ENCODE measurements around the gene MSRB1.
A peak's percentile ranks its signal among the peaks of the same experiment; 100 is the strongest.
"Not testable (repeated sequence)": the region's sequence is repeated elsewhere in the genome, so short reads cannot be mapped to it uniquely, and the experiment has no call there.

MSRB1 gene

DNA sequence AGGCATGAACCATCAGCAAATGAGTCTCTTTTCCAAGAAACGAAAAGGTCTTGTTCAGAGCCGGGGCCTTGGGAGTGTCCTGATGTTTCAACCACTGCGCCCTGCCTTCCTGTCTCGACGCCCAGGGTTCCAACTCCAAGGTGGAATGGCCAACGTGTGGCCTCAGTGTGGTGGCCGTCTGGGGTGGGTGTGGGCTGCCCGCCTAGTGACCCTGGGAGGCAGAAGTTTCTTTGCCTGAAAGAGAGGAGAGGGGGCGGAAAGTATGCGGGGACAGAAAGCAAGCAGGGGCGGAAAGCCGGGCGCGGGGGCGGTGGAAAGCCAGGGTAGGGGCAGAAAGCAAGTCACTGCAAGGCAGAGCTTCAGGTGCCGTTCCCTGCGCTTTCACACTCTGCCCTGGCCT, 4.1 kb downstream of the MSRB1 start:
- no peak for DNase-seq (ENCODE audit: low spot score)

DNA sequence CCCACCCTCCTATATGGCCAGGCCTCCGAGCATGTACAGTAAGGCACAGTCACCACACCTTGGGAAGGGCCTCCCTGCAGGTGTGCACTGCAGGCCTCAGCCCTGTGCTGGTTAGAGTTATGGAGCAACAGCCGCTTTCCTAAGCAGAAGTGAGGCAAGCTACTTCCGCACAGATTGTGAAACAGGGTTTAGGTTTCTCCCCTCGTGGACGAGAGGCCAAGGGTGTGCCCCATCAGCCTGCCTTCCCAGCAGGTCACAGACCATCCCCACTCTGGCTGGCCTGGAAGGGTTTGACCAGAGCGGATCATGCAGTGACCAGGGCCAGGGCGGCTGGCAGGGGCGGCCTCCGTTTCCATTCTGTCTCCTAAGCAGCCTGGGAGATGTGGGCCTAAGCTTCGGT, 4.7 kb downstream of the MSRB1 start:
- no peak for DNase-seq (ENCODE audit: low spot score)

DNA sequence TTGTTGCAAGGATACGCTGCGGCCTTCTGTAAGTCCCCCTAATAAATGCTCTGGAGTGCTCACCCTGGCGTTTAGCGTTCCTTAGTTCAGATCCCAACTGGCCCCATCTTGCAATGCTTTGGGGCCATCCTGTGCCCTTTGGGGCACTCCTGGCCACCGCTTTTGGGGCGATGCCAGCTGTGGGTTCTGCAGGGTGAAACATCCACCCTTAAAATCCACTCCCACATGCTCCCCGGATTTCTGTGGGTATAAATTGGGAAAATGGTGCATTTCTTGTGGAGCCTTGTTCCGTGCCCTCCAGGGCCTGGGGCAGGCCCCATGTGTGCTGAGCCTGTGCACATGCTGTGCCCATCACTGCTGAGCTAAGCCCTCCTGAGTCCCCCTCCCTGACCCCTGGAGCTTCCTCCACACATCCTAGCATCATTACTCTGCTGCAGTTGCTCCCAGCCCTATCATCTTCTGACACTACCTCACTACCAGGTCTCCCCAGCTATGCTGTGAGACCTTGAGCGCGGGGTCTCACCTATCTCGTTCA, 6.0 kb downstream of the MSRB1 start:
- no peak for DNase-seq (ENCODE audit: low spot score)

DNA sequence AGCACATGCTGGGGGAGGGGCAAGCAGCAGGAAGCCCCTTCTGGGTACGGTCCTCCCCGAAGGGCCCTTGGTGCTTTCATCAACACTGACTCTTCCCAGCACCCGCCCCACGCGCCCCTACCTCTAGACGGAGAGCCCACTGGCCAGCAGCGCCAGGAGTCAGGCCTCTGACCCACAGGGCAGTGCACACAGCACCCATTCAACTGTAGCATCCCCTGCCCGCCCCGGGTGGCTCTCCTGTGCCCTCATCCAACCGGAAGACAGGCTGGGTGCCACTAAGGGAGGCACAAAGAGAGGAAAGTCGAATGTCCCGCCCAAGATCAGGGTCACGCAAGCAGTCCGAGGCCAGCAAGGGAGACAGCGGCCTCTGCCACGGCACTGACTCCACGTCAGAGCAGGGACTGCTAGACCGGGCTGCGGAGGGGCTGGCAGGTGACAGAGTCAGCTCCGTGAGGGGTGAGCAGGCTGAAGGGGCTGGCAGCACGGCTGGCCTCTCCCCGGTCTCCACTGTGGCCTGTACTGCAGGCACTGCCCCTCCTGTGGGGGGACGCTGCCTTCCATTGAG, 9.8 kb downstream of the MSRB1 start:
- no peak for DNase-seq (ENCODE audit: low spot score)

DNA sequence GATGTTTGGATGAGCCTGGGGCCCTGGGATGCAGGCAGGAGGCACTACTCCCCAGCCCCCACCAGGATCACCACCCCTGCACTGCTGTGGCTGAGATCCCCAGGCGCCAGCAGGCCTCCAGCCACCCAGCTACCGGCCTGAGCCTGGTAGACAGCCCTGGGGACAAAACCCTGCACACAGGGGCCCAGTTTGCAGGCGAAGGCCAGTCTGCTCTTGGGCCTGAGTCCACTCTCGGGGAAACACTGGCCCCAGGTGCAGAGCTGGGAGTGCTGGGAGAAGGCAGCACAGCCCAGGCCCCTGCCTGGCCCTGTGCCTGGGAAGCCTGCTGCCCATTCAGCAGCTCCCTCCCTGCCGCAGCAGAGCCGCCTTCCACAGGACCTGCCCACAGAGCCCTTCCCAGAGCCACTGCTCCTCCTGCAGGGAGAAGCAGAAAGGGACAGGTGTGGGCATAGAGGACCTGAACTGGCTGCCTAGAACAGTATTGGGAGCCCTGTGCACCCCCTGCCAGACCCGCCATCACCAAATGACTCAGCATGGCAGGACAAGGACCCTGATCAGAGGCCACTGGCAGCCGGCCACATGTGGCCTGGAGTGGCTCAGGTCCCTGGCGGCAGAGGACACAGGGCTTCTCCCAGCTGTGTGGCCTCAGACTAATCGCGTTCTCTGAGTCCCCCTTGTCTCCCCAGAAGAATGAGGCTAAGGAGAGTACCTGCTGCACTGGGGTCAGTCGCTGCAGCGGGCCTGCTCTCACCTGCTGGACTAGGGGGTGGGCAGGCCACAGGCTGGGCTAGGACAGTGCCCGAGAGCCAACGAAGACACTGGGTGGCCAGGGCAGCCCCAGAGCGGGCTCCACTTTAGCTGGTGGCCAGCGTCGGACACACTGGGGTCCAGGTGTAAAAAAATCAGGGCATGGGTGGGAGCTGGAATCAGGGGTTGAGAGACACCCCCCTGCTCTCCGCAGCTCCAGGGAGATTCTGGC, 10.7 kb downstream of the MSRB1 start:
- DNase-seq (ENCODE audit: low spot score) = no peak

DNA sequence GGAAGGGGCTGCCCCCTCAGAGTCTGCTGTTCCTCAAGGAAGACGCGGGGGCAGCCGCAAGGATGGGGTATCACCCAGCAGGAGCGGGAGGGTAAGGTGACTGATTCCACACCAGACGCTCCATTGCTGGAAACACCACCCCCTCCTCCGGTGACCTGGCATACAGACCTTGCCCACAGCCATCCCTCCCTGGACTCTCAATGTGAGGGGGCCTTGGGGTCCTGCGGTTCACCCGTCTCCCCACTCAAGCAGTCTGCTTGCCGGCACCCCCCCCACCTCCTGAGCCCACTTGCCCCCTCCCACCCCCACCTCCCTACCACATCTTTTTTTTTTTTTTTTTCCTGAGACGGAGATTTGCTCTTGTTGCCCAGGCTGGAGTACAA, 12.7 kb downstream of the MSRB1 start:
- no peak for DNase-seq (ENCODE audit: low spot score)

DNA sequence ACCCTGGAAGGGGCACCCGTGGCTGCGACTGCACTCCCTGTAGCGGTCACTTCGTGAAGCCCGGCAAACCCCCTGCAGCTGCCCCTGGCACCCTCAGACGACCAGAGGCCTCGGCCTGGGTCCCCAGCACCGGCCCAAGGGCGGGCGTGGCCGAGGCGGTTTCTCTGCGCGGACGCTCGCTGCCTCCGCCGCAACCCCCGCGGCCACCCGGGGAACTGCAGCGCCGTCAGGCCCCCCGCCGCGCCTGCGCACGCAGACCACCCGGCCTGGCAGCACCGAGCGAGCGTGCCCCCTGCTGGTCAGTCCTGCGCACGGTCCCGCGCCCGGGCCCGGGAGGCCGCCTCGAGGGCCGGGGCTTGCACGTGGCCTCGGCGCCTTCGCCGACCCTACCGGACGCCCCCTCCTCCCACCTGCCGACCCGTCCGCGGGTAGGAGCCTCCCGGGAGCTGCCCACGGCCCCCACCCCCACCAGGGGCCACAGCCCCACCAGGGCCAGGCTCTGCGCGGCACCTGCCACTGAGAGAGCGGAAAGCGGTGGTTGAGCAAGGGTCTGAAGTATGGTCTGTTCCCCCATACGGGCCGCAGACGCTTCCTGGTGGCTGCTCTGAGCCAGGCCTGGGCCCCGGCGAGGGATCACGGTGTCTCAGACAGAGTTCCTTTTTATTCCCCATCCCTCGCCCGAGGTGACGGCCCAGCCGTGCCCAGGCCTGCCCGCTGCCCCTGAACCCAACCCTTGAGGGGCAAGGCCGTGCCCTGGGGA, 13.2 kb downstream of the MSRB1 start:
- DNase-seq (ENCODE audit: low spot score) = peak; percentile 92

DNA sequence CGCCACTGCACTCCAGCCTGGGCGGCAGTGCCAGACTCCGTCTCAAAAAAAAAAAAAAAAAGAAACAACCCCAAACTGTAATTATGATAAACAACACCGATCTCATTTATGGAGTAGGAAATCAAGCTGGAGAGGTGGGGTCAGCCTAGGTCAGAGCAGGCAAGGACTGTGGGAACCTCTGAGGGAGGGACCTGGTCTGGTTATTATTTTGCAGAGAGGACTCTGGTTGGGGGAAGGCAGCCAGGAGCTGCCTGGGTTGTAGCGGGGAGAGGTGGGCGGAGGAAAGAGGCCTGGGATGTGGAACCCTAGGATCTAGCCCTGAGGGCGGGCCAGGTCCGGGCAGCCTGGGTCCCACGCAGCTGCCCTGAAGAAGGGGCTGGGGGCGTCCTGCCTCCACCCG, 13.9 kb downstream of the MSRB1 start:
- peak; percentile 72 for DNase-seq (ENCODE audit: low spot score)

DNA sequence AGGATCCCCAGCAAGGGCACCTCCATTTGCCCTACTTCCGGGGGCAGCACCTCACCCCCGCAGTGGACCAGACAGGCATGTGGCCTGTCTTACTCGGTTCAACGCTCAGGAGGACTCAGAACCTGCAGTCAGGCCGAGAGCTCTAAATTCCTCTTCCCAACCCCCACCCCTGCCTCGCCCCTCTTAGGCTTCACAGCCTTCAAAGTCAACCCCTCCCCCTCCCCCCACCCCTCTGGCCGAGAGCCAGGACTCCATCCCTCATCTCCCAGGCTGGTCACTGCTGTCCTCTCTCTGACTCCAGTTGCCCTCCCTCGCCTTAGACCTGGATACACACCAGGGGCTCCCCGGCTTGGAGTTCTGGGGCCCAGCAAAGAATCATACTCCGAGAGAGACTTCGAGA, 16.7 kb downstream of the MSRB1 start:
- DNase-seq (ENCODE audit: low spot score) = no peak

DNA sequence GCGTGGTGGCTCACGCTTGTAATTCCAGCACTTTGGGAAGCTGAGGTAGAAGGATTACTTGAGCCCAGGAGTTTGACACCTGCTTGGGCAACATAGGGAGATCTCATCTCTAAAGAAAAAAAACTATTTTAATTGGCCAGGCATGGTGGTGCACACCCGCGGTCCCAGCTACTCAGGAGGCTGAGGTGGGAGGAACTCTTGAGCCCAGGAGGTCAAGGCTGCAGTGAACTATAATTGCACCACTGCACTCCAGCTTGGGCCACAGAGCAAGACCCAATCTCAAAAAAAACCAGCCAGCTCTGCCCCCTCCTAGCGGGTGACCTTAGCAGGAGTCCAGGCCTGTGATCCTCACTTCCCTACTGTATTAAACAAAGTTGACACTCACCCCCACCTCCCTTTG, 18.9 kb downstream of the MSRB1 start:
- no peak for DNase-seq (ENCODE audit: low spot score)

DNA sequence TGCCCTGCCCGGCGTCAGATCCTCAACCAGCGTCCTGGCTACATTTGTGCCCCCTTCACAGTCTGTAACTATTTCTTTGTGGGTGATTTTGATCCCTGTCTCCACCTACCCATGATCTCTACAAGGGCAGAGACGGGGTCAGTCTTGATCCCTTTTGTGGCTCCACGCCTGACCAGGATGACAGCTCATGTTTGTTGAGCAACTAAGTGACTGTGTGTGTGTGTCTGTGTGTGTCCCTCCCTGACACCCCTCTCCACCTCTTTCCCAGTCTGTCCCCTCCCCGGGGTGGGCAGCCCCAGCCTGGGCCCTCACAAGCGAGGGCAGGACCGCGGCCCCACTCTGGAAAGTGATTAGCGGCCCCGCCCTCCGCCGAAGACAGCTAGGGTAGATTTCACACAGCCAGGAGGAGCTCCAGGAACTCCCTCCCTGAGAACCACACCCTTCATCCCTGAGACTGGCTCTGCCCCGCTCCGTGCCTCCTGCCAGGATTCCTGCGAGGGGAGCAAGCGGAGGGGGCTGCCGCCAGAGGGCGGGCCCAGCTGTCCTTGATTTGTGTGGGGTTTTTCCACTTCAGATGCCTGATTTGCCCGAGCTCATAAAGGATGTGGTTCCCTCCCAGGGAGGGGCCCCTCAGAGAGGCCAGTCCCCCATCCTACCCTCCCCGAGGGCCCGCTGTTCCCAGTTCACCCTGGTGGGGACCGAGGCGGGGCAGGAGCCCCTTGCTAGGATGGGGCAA, 19.5 kb downstream of the MSRB1 start:
- no peak for DNase-seq (ENCODE audit: low spot score)

DNA sequence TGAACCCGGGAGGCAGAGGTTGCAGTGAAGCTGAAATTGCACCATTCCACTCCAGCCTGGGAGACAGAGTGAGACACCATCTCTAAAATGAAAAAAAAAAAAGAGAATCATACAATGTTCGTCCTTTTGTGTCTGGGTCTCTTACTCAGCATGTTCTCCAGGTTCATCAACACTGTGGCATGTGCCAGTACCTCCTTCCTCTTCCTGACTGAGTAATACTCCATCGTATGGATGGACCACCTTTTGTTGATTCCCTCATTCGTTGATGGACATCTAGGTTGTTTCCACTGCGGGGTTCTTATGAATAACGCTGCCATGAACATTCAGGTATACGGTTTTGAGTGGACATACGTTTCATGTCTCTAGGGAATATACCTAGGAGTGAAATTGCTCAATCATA, 20.6 kb downstream of the MSRB1 start:
- no peak for DNase-seq (ENCODE audit: low spot score)

DNA sequence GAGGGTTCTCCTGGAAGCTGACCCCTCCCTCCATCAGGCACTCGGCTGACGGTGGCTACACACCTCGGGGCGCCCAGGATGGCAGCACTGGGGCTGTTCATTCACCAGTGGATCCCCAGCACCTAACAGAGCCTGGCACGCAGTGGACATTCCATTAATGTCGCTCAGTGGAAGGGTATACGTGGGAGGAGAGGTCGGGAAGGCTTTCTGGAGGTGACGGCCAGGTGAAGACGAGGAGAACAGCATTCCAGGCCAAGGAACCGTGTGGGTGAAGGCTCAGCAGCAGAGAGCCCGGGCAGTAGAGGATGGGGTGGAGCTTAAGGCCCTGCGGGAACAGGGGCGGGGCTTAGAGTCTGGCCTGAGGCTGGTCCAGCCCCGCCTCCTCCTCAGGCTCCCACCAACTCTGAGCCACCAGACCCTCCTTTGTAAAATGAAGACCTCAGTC, 22.2 kb downstream of the MSRB1 start:
- no peak for DNase-seq (ENCODE audit: low spot score)

DNA sequence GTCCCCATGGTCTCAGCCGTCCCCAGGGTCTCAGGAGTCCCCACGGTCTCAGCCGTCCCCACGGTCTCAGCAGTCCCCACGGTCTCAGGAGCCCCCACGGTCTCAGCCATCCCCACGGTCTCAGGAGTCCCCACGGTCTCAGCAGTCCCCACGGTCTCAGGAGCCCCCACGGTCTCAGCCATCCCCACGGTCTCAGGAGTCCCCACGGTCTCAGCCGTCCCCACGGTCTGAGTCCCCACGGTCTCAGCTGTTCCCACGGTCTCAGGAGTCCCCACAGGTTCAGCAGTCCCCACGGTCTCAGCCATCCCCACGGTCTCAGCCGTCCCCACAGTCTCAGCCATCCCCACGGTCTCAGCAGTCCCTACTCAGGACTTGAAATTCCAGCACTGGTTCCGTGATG, 22.9 kb downstream of the MSRB1 start:
- not testable (repeated sequence) for DNase-seq (ENCODE audit: low spot score)

DNA sequence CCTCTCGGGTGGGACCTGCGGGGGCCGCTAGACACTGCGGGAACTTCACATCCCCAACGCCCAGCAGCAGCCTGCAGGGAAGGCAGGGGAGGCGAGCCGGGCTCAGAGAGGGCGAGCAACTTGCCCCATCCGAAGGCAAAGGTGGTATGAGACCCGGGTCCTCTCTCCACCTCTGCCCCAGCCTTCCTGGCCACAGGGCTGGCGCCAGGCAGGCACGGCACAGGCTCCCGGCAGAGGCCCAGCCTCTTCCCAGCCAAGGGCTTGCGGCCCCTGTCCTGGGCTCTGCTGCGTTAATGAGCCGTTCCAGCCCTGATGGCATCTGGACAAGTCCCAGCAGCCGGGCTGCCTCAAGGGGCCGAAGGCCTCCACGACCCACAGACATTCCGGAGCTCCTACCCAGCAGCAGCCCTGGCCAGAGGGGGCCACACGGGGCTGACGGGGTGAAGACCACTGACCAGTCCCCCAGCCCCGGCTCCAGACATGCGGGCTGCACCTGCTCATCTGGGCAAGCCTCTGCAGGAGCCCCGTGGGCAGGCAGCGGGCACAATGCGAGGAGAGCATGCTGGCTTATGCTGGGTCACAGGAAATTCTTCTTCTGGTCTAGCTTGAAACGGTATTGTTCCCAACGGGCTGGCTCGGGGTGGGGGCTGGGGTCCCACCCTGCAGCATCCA, 23.5 kb downstream of the MSRB1 start:
- DNase-seq (ENCODE audit: low spot score) = no peak

DNA sequence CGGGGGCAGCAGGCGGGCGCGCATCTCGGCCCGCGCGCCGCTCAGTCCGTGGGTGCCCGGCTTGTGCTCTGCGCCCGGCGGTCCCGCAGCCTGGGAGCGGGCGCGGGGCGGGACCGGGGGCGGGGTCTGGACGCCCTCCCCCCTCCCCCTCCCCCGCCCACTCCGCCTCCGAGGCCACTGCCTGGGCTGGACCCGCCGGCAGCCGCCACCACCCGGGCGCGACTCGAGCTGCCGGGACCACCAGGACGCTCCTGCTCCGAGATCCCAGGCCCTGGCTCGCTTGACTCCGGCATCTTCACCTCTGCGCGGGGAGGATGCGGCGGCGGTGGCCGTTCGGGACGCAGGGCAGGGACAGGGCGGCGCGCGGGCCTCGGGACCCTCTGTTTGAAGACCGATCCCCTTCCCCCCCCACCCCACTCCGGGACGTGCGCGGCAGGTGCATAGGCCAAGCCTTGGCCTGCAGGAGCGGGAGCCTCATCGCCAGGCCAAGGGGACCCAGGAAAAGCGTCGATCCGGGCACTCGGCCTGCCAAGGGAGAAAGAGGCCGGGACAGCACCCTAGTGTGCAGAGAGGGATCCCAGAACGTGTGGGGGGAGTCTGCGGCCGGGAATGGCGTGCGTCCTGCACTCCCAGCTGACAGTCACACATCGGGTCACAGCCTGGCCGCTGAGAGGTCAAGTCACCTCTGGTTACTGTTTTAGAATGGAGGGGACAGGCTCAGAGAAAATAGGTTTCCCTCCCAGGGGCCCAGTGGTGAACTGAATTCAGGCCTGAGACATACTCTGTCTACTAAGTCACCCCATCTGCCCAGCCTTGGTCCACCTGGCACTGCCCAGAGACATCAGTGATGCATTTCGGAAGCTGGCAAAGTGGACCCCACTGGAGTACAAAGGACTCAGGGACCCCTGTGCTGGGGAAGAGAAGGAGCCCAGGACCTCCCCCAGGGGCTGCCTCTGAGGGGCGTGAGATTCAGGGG, 24.4 kb downstream of the MSRB1 start, which contains the start of gene HS3ST6:
Gene HS3ST6, minus strand, starts transcription at position 65 of the 976 bp plus-strand sequence. CDS start 92 bp downstream, outside the sequence.
- no peak for DNase-seq (ENCODE audit: low spot score)

DNA sequence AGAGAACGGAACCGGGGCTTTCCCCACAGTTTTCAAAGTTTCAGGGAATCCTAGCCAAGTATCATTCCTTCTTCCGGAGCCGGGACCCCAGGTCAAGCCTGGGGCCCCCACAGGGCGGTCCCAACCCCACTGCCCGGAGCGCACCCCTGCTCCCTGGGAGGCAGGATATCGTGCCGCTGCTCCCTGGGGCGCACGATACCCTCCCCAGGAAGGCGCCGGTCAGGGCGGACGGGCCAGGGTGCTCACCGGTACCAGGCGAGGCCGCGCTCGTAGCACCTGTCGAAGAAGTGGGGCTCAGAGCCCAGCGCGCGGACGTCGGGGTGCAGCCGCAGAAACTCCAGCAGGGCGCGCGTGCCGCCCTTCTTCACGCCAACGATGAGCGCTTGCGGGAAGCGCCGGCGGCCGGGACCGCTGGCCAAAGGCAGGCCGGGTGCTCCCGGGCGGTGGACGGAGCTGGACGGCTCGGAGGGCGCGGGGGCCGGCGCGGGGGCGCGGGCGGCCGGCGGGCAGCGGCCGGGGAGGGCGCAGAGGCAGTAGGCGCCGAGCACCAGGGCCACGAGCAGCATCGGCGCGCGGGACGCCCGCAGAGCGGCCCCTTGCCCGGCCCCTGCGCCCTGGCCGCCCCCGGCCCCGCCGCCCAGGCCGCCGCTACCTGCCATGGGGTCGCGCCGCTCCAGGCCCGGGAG, 25.2 kb downstream of the MSRB1 start:
- no peak for DNase-seq (ENCODE audit: low spot score)

DNA sequence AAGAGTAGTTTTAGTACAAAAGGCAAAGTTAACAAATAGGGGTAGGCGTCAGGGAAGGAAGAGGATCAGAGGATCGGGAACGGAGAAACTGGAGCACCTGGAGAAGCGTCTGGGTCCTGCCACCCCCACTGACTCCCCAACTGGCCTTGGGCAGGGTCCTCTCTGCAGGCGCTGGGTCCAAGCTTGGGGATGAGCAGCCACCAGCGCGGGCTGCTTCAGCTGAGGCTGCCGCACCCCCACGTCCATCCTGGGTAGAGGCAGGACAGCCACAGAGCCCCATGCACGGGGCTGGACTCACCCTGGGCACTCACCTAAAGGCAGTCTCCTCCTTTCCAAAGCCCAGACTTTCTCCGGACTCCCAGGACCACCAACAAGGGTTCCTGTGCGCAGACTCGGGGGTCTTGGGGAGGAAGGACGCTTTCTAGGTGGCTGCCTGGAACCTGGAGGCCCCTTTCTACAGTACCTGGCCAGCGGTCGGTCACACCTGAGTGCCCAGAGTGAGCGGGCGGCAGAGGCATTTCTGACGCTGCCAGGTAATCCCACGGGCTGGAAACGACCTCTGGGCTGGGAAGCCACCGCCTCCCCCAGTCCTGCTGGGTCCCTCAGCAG, 25.8 kb downstream of the MSRB1 start:
- no peak for DNase-seq (ENCODE audit: low spot score)

DNA sequence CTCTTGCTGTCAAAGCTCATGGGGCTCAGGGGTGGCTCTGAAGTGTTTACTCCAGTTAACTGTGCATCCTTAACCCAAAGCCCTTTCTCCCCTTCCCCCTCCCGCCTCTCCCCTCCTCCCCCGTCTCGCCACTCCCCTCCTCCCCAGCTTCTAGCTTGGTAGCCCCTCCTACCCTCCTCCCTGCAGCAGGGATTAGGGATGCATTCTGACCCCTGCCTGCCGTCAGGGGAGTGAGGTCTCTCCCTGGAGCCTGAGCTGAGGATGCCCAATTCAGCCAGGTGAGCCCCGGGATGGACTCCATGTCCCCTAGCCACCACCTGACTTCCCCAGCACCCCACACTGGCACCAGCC, 26.4 kb downstream of the MSRB1 start:
- DNase-seq (ENCODE audit: low spot score) = no peak
